Amygdala (tissue), 56 donors: ENCODE measurements around the gene SREBF2.
"Not testable (repeated sequence)": the region's sequence is repeated elsewhere in the genome, so short reads cannot be mapped to it uniquely, and the experiment has no call there.

Source experiments
- DNase-seq, 56 donors: peaks; one replicate each; lab custom pipeline; 2025; lab: John Stamatoyannopoulos, UW

SREBF2 gene

GRCh38 chr22:41840216-41840615 is 7.3 kb downstream of the SREBF2 start:
- no peak for DNase-seq

- DNase-seq = no peak
Observed at GRCh38 chr22:41841085-41841712, 8.3 kb downstream of the SREBF2 start.

GRCh38 chr22:41842996-41843970 is 10.4 kb downstream of the SREBF2 start:
- no peak for DNase-seq

- DNase-seq = no peak
Observed at GRCh38 chr22:41844036-41844435, 11.1 kb downstream of the SREBF2 start.

DNA sequence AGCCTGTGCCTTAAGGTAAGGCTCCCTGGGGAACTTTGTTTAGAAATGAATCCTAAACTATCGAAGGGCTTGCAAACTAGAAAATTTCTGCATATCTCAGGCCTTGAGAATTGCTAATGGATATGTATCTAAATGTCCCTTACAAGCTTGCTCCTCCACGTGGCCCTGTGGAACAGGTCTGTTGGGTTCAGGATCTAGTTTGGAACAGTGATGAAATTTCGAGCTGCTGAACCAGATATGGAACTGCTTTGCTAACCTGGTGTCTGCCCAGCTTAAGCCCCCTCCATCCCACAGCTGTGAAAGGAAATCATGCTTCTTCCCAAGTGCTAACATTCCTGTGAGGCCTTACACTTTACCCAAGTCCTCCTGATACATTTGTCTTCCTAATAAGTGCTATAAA is 11.6 kb downstream of the SREBF2 start:
- DNase-seq = no peak

GRCh38 chr22:41845380-41846267 is 12.7 kb downstream of the SREBF2 start:
- no peak for DNase-seq

DNA sequence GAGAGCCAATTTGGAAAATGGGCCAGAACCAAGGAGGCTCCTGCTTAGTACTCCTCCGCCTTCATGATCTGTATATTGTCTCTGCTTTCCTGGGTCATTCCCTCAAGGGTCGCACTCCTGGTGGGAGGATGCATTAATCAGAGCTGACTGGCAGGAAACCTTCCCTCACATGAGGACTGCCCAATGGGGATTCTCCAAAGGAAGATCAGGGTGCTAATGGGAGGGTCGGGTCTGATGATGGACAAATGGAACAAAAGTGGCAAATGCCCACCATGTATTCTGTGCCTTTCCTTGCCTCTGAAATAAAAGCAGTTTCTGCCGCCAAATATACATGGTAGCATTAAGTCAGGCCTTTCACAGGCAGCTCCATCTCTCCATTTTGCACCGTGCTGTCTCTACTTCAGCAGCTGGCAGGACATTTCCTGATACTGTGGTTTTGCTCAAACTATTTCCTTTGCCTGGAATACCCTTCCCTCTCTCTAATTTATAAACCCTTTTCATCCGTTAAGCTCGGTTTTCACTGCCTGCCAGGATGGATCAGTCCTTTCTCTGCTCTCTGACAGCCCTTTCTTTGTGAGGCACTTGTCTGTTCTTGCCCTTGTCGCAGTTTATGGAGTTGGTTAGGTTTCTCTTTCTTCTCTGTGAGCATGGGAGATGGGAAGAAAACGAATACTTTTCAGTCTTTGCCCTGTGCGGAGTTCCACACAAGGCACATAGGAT is 13.5 kb downstream of the SREBF2 start:
- no peak for DNase-seq

DNA sequence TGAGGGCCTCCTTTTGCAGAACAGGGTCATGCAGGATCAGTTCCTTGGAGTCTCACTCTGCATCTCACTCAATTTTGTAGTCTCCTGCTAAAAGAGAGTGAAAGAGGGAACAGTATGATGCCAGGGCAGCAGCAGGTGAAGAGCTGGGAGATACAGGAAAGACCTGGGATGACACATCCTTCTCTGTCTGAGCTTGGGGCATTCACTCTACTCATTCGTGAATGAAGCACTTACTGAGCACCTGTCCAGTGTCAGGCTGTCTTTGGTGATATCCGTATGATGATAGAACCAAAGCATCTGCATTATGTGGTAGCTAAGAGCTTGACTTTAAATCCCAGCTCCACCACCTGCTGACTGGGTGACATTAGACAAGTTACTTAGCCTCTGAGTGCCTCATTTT is 14.4 kb downstream of the SREBF2 start:
- no peak for DNase-seq

DNA sequence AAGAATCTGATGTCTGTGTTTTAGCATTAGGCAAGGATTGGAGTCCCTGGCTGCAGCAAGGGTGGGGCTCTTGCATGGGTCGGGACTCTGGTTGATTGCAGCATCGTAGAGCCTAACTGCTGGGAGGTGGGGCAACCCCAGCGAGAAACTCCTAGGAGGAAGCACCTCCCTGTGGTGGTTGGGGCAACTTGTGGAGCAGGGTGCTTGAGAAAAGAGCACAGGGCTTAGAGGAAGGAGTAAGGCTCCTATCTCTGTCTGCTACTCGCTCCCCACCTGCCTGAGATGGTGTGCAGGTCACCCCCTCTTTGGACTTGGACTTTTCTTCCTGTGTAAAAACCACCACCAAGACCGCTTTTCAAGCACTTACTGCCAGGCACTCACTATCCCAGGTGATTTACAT is 15.6 kb downstream of the SREBF2 start:
- no peak for DNase-seq

GRCh38 chr22:41856469-41856868 is 23.6 kb downstream of the SREBF2 start:
- no peak for DNase-seq

DNA sequence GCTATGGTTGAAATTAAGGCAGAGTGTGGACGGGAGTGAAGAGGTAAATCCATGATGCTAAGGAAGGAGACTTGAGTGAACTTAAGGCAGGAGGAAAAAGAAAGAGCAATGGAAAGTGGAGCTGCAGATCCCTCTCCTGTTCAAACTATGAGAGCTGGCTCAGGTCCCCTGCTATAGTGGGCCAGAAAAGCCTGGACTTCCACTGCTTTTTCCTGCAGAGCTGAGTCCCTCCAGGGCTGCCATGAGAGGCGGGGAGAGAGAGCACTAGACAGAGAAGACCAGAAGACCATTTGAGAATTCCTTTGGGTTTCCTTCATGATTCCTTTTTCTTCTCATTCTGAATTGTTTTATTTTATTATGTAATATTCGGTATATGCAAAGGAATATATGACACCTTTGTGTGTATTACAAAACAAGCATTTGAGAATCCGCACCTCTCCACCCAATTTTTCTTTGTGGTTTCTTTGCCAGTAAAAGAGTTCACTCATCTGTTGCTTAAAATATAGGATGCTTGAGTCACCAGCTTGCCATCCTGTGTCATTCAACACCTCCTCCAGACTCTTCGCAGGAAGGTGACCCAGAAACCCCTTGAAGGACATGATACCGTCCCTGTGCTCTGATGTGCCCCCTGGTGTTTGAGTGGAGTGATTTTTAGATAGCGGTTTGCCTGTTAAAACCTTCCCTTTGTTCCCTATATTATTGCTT is 24.4 kb downstream of the SREBF2 start:
- DNase-seq = peak in 9 of 56 donors; percentile 6 to 42 (median 16)

DNA sequence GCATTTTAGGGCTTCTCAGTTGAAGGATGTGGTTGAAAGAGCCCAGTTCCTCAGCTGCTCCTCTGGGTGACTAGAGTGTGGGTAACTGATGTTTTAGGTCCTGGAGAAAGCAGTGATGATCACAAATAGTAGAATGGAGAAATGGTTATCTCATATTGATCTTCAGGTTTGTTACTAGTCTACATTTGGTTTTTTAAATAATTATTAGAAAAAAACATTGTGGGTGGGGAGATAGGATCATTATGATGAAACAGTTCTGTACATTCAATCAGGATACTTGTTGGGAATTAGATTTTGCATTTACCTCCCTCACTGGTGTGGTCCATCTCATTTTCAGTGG is 24.9 kb downstream of the SREBF2 start:
- no peak for DNase-seq

GRCh38 chr22:41862160-41862529 is 29.2 kb downstream of the SREBF2 start:
- DNase-seq = no peak

DNA sequence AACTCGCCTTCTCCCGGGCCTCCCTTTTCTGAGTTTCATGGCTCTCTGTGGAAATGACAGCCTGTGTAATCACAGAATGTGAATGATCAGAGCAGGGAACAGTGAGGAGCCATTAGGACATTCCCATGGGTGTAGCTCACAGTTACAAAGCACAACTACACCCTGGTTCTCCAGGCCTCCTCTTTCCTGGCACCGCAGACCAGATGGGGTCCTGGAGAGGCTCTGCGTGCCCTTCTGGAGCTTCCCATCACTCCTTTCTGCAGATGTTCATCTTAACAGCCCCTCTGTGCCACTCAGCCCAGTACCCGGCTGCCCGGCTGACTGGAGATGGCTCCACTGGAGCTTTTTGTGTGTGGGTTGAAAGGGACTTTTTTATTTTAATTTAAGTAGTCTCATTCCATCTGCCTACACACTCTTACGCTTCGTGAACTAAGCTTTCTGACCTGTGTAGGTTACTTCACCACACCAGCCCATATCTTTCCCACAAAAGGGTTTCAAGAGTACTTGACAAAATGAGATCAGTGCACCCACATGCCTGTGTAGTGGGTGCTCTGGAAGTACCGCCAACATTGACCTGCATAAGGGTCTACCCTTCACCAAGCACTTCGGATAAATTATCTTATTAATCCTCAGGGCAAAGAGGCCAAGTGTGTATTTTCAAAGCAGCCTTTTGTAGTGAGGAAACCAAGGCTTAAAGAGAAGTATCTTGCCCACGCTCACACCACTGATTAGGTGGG is 29.8 kb downstream of the SREBF2 start:
- peak in 1 of 56 donors; percentile 29 for DNase-seq

- DNase-seq = no peak
Observed at GRCh38 chr22:41863472-41863871, 30.6 kb downstream of the SREBF2 start.

DNA sequence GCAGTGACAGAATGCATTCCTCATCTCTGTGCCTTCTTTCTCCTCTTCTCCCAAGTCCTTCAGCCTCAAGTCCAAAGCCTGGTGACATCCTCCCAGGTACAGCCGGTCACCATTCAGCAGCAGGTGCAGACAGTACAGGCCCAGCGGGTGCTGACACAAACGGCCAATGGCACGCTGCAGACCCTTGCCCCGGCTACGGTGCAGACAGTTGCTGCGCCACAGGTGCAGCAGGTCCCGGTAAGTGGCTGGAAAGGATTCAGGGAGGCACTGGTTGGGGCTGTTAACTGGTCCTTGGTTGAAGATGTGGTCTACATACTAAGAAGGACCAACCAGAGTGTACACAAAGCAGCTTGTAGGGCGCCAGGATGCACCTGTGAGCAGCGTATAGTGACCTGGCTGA is 35.7 kb downstream of the SREBF2 start:
- DNase-seq = no peak

- not testable (repeated sequence) for DNase-seq
Observed at GRCh38 chr22:41870081-41870480, 37.2 kb downstream of the SREBF2 start.

DNA sequence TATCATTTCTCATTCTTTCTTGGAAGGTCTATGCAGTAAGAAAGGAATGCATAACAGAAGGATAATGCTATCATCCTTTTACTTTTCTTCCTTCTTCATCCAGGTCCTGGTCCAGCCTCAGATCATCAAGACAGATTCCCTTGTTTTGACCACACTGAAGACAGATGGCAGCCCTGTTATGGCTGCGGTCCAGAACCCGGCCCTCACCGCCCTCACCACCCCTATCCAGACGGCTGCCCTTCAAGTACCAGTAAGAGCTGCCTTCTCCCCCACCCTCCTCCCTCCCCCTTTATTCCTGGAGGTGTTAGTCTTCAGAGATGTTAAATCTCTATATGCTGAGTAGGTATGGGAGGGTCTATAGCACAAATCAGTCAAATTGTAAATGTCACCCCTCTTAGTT is 37.9 kb downstream of the SREBF2 start:
- no peak for DNase-seq

DNA sequence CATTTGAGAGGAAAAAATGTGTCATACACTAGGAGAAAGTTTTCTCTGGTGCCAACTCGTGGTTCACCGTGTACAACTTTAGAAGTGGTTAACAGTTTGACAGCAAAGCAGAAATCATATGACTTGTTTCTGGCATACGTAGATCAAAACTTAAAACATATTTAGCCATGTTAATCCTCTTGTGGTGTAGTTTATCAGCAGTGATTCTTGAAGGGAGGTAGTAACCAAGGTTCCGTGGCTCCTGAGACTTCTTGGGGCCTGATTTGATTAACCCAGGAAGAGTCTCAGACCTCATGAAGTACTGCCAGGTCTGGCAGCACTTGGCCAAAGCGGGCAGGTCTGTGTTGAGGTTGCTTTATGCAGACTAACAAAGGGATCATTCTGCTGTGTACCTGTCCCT is 40.5 kb downstream of the SREBF2 start:
- no peak for DNase-seq
